ENCODE results near the gene PHKG1.
"Not testable (repeated sequence)": the region's sequence is repeated elsewhere in the genome, so short reads cannot be mapped to it uniquely, and the experiment has no call there.

Gene PHKG1

DNA sequence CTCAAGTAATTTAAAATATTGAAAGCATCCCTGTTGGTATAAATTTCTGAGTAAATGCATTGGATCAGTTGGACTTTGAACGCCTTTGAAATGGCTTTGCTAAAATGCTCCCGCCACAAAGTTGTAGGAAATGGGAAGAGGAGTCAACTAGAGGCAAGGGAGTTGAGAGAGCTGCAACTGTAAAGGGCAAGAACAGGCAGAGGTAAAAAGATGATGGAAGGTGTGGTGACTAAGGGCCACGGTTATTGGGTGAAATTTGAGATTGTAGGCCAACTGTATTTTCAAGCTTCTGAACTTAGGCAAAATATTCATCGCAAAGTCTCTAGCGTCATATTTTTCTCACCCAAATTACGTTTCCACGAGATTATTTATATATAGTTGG lies 29.3 kb downstream of the PHKG1 start:
- FAIRE-seq = no peak
- TF ChIP-seq PAX5 (IDR thresholded peaks at IDR 0.05; ENCODE audit: insufficient read depth, low read length, severe bottlenecking) (no peak), POLR2A (IDR thresholded peaks at IDR 0.05; ENCODE audit: low read depth, low read length) (no peak), SPI1 (IDR thresholded peaks at IDR 0.05; ENCODE audit: low read depth, low read length) (no peak), POU2F2 (IDR thresholded peaks at IDR 0.05; ENCODE audit: low read depth, low read length) (no peak), POLR2AphosphoS5 (IDR thresholded peaks at IDR 0.05; ENCODE audit: low read depth, low read length) (no peak)
- DNase-seq (ENCODE audit: insufficient read length, low spot score) = no peak

DNA sequence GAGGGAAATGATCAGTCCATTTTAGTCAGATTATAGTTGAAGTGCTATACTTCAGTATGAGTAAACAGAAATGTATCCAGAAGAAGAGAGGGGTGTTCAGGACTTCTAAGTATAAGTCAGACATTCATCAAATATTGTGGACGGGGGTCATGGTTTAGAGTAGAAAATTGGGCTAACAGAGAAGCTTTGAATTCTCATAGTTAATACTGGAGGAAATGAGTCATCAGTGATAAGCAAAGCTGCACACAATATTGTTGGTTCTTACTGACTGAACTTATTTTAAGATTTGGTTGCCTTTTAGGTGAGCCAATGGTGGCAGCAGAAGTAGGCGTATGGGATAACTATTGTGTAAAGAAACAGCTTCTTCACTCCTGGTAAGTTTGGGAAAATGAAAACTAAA lies 30.4 kb downstream of the PHKG1 start:
- no peak for FAIRE-seq
- DNase-seq (ENCODE audit: insufficient read length, low spot score) = no peak
- no peak for TF ChIP-seq PAX5 (IDR thresholded peaks at IDR 0.05; ENCODE audit: insufficient read depth, low read length, severe bottlenecking)
- no peak for TF ChIP-seq POLR2A (IDR thresholded peaks at IDR 0.05; ENCODE audit: low read depth, low read length)
- no peak for TF ChIP-seq POU2F2 (IDR thresholded peaks at IDR 0.05; ENCODE audit: low read depth, low read length)
- TF ChIP-seq TAF1 (IDR thresholded peaks at IDR 0.05; ENCODE audit: low read depth, low read length) = no peak
- no peak for TF ChIP-seq SPI1 (IDR thresholded peaks at IDR 0.05; ENCODE audit: low read depth, low read length)
- no peak for TF ChIP-seq POLR2AphosphoS5 (IDR thresholded peaks at IDR 0.05; ENCODE audit: low read depth, low read length)

GRCh38 chr7:56053993-56054392 lies 38.8 kb downstream of the PHKG1 start:
- DNase-seq (ENCODE audit: insufficient read length, low spot score) (no peak), FAIRE-seq (no peak)
- TF ChIP-seq SPI1 (IDR thresholded peaks at IDR 0.05; ENCODE audit: low read depth, low read length) (no peak), POLR2A (IDR thresholded peaks at IDR 0.05; ENCODE audit: low read depth, low read length) (no peak), POLR2AphosphoS5 (IDR thresholded peaks at IDR 0.05; ENCODE audit: low read depth, low read length) (no peak), PAX5 (IDR thresholded peaks at IDR 0.05; ENCODE audit: insufficient read depth, low read length, severe bottlenecking) (no peak), POU2F2 (IDR thresholded peaks at IDR 0.05; ENCODE audit: low read depth, low read length) (no peak)

DNA sequence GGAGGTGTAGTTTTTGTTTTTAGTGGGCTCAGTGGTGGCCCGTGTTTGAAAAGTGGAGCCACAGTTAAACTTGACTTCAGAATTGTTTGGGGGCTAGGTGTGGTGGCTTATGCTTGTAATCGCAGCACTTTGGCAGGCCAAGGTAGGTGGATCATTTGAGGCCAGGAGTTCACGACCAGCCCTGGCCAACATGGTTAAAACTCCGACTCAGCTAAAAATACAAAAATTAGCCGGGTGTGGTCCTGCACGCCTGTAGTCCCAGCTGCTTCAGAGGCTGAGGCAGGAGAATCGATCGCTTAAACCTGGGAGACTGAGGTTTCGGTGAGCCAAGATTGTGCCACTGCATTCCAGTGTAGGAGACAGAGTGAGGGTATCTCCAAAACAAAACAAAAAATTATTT lies 39.4 kb downstream of the PHKG1 start:
- no peak for FAIRE-seq
- no peak for TF ChIP-seq POLR2A (IDR thresholded peaks at IDR 0.05; ENCODE audit: low read depth, low read length)
- no peak for TF ChIP-seq PAX5 (IDR thresholded peaks at IDR 0.05; ENCODE audit: insufficient read depth, low read length, severe bottlenecking)
- no peak for TF ChIP-seq SPI1 (IDR thresholded peaks at IDR 0.05; ENCODE audit: low read depth, low read length)
- TF ChIP-seq TAF1 (IDR thresholded peaks at IDR 0.05; ENCODE audit: low read depth, low read length) = no peak
- no peak for TF ChIP-seq POU2F2 (IDR thresholded peaks at IDR 0.05; ENCODE audit: low read depth, low read length)
- DNase-seq (ENCODE audit: insufficient read length, low spot score) = no peak

DNA sequence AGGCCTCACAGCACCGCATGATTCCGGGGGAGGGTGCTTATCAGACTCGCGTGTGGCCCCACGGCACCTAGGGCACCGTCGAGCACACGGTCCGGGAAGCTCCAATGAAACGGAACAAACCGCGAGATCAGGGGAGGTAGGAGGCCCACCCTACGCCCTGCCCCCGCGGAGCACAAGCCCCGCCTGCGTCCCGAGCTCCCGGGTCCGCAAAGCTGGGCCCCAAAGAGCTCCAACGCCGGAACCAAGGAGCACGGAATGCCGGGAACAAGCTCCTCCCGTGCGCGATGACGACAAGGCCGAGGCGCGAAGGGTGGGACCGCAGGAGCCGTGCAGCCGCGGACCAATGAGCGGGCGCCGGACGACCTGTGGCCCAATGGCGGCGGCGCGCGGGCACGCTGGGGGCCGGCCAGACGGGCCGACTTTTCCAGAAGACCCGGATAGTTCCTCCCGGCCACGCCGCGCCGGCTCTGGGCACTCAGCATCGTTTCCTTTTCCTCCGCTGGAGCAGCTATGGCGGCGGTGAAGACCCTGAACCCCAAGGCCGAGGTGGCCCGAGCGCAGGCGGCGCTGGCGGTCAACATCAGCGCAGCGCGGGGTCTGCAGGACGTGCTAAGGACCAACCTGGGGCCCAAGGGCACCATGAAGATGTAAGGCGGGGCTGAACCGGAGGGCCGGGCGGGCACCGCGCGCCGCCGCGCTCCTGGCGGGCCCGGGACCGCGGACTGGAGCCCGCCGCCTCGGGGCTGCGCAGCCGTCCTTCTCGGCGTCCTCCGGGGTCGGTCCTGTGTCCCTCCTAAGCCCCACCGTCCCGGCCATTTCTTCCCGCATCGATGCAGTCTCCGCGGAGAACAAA lies 41.2 kb downstream of the PHKG1 start, which contains the start of the genes CCT6A and PSPH:
CCT6A (plus strand) TSS at position 427 of the 853 bp plus-strand sequence; CDS start at position 511, 84 bp downstream.
PSPH (minus strand) TSS at position 106 of the 853 bp plus-strand sequence. CDS start 30,232 bp downstream, outside the sequence.
- TF ChIP-seq POLR2AphosphoS5 (IDR thresholded peaks at IDR 0.05; ENCODE audit: low read depth, low read length) (peak; percentile 95), POU2F2 (IDR thresholded peaks at IDR 0.05; ENCODE audit: low read depth, low read length) (no peak), POLR2A (IDR thresholded peaks at IDR 0.05; ENCODE audit: low read depth, low read length) (peak; percentile 89), SPI1 (IDR thresholded peaks at IDR 0.05; ENCODE audit: low read depth, low read length) (no peak), TAF1 (IDR thresholded peaks at IDR 0.05; ENCODE audit: low read depth, low read length) (peak; percentile 39; the same call in 1 of the 2 replicates), PAX5 (IDR thresholded peaks at IDR 0.05; ENCODE audit: insufficient read depth, low read length, severe bottlenecking) (peak; percentile 42)
- peak; percentile 93 for FAIRE-seq
- DNase-seq (ENCODE audit: insufficient read length, low spot score) = peak; percentile 85

DNA sequence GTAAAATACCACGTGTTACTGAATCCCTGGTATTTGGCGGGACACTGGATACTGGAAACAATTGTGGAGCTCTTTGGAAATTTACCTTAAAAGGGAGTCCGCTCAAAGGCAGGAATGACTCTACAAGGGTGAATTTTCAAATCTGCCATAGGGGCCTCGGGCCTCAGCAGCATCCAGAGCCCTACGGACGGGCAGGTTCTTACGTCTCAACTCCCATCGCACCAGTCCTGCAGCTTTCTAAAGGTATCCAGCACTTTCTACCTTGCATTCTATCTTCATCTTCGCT lies 41.8 kb downstream of the PHKG1 start:
- no peak for TF ChIP-seq TAF1 (IDR thresholded peaks at IDR 0.05; ENCODE audit: low read depth, low read length)
- no peak for FAIRE-seq
- DNase-seq (ENCODE audit: insufficient read length, low spot score) = no peak

GRCh38 chr7:56048763-56049162 lies 44.0 kb downstream of the PHKG1 start:
- DNase-seq (ENCODE audit: insufficient read length, low spot score); FAIRE-seq: not testable (repeated sequence)

GRCh38 chr7:56048245-56048644 lies 44.5 kb downstream of the PHKG1 start:
- no peak for DNase-seq (ENCODE audit: insufficient read length, low spot score)
- TF ChIP-seq POU2F2 (IDR thresholded peaks at IDR 0.05; ENCODE audit: low read depth, low read length) = no peak
- no peak for FAIRE-seq

- not testable (repeated sequence) for DNase-seq (ENCODE audit: insufficient read length, low spot score); FAIRE-seq
Observed at GRCh38 chr7:56047446-56048116, 45.2 kb downstream of the PHKG1 start.

- TF ChIP-seq POLR2AphosphoS5 (IDR thresholded peaks at IDR 0.05; ENCODE audit: low read depth, low read length) (no peak), POU2F2 (IDR thresholded peaks at IDR 0.05; ENCODE audit: low read depth, low read length) (no peak), SPI1 (IDR thresholded peaks at IDR 0.05; ENCODE audit: low read depth, low read length) (no peak), TAF1 (IDR thresholded peaks at IDR 0.05; ENCODE audit: low read depth, low read length) (no peak), POLR2A (IDR thresholded peaks at IDR 0.05; ENCODE audit: low read depth, low read length) (no peak), PAX5 (IDR thresholded peaks at IDR 0.05; ENCODE audit: insufficient read depth, low read length, severe bottlenecking) (no peak)
- FAIRE-seq (no peak), DNase-seq (ENCODE audit: insufficient read length, low spot score) (no peak)
Observed at GRCh38 chr7:56046721-56047445, 45.9 kb downstream of the PHKG1 start.
